IMR-90 (cell line): Measurements from ENCODE around the gene CTPS2. TPM values are rescaled to one million over a fixed set of nuclear protein-coding genes. Genes with fewer than 3 reads are reported as not detected.

Experiments used
- ATAC-seq: fragments of 200-7000 bp; cut with Tn5 transposase; 2 replicates; pipeline ENCODE4 v1.9.1; 2020; ENCODE audit warnings: low read depth, mild to moderate bottlenecking, moderate library complexity
- BruUV-seq: library from RNA; stranded (reverse); fragments of 400-500 nt; replicated peaks from 2 replicates; lab custom pipeline; 2021; lab: Mats Ljungman, UMichigan
- CTCF ChIA-PET: fragments of 300-600 bp; formaldehyde crosslinking; extraction: SDS; loops from one replicate; lab custom pipeline; 2021; ENCODE audit warnings: antibody characterized with exemption; lab: Yijun Ruan, JAX
- POLR2A ChIA-PET: fragments of 300-600 bp; sonication (Branson Sonifier 250); formaldehyde crosslinking; loops from one replicate; lab custom pipeline; 2022; ENCODE audit warnings: antibody characterized with exemption; ENCODE audit not compliant: unreplicated experiment; lab: Charles Lee
- DNase-seq: peaks from one replicate; pipeline ENCODE4 v3.0.0; 2013
- H2AFZ ChIP-seq: replicated peaks from 2 replicates; pipeline ENCODE3; 2013; ENCODE audit warnings: low read length, mild to moderate bottlenecking; ENCODE audit not compliant: poor library complexity
- H2AK5ac ChIP-seq: 2 replicates; pipeline ENCODE4 v1.6.1; 2013; ENCODE audit warnings: low read depth, low read length, inconsistent platforms
- H2AK9ac ChIP-seq: replicated peaks from 2 replicates; pipeline ENCODE3; 2013; ENCODE audit warnings: mild to moderate bottlenecking, low read depth, low read length, moderate library complexity; ENCODE audit not compliant: poor library complexity
- H2BK120ac ChIP-seq: 2 replicates; pipeline ENCODE4 v1.6.1; 2013; ENCODE audit warnings: low read depth, low read length, inconsistent platforms
- H2BK15ac ChIP-seq: 3 replicates; pipeline ENCODE4 v1.6.1; 2013; ENCODE audit warnings: low read depth, low read length, inconsistent platforms
- H2BK20ac ChIP-seq: 2 replicates; pipeline ENCODE4 v1.6.1; 2013; ENCODE audit warnings: low read depth, mild to moderate bottlenecking, inconsistent platforms, low read length, moderate library complexity
- H2BK5ac ChIP-seq: 2 replicates; pipeline ENCODE4 v1.6.1; 2013; ENCODE audit warnings: mild to moderate bottlenecking, low read depth, low read length, inconsistent platforms; ENCODE audit not compliant: poor library complexity, severe bottlenecking
- H3K14ac ChIP-seq: replicated peaks from 2 replicates; pipeline ENCODE4 v1.6.1; 2013; ENCODE audit warnings: low read depth, low read length, inconsistent platforms
- H3K18ac ChIP-seq: 2 replicates; pipeline ENCODE4 v1.6.1; 2013; ENCODE audit warnings: low read depth, low read length, control low read depth
- H3K23ac ChIP-seq: 2 replicates; pipeline ENCODE4 v1.6.1; 2013; ENCODE audit warnings: low read depth, low read length, inconsistent platforms
- H3K27ac ChIP-seq: 2 replicates; pipeline ENCODE4 v1.5.1; 2013; ENCODE audit warnings: mild to moderate bottlenecking, control low read depth, low read length; ENCODE audit not compliant: insufficient read depth
- H3K27me3 ChIP-seq: 2 replicates; pipeline ENCODE4 v1.6.1; 2013; ENCODE audit warnings: low read length; ENCODE audit not compliant: control insufficient read depth, insufficient read depth
- H3K36me3 ChIP-seq: 2 replicates; pipeline ENCODE4 v1.6.1; 2013; ENCODE audit warnings: low read length, mixed read lengths; ENCODE audit not compliant: control insufficient read depth, insufficient read depth
- H3K4ac ChIP-seq: 2 replicates; pipeline ENCODE4 v1.6.1; 2013; ENCODE audit warnings: low read depth, low read length, inconsistent platforms
- H3K4me1 ChIP-seq: 2 replicates; pipeline ENCODE4 v1.6.1; 2013; ENCODE audit warnings: low read length, mixed read lengths; ENCODE audit not compliant: control insufficient read depth, insufficient read depth
- H3K4me2 ChIP-seq: 2 replicates; pipeline ENCODE4 v1.6.1; 2013; ENCODE audit warnings: low read depth, mild to moderate bottlenecking, control low read depth, low read length, moderate library complexity
- H3K4me3 ChIP-seq: 2 replicates; pipeline ENCODE4 v1.5.1; 2013; ENCODE audit warnings: low read depth, mild to moderate bottlenecking, control low read depth, low read length, moderate library complexity; ENCODE audit not compliant: insufficient read depth
- H3K56ac ChIP-seq: 2 replicates; pipeline ENCODE4 v1.6.1; 2013; ENCODE audit warnings: low read length, inconsistent platforms; ENCODE audit not compliant: insufficient read depth; ENCODE audit errors: extremely low read depth
- H3K79me1 ChIP-seq, 2 experiments: 2 replicates each; pipeline ENCODE4 v1.6.1; 2013; ENCODE audit warnings: low read length in 2 of 2, inconsistent platforms in 1 of 2, low read depth in 1 of 2
- H3K9ac ChIP-seq: 2 replicates; pipeline ENCODE4 v1.6.1; 2013; ENCODE audit warnings: low read depth, low read length, control low read depth
- H3K9me1 ChIP-seq: 2 replicates; pipeline ENCODE4 v1.6.1; 2013; ENCODE audit warnings: low read length, inconsistent platforms; ENCODE audit not compliant: insufficient read depth
- H3K9me3 ChIP-seq: 2 replicates; pipeline ENCODE4 v1.6.1; 2013; ENCODE audit warnings: low read length; ENCODE audit not compliant: control insufficient read depth, insufficient read depth
- H4K20me1 ChIP-seq: 2 replicates; pipeline ENCODE4 v1.6.1; 2013; ENCODE audit warnings: low read length, inconsistent platforms; ENCODE audit not compliant: insufficient read depth
- H4K5ac ChIP-seq: 2 replicates; pipeline ENCODE4 v1.6.1; 2013; ENCODE audit warnings: mild to moderate bottlenecking, low read depth, low read length, control low read depth
- H4K8ac ChIP-seq, 2 experiments: 2 replicates each; pipeline ENCODE4 v1.6.1; 2013; ENCODE audit warnings: low read depth in 2 of 2, low read length in 2 of 2, control low read depth in 1 of 2, inconsistent platforms in 1 of 2
- H4K91ac ChIP-seq: 2 replicates; pipeline ENCODE4 v1.6.1; 2013; ENCODE audit warnings: low read depth, low read length, inconsistent platforms; ENCODE audit not compliant: insufficient read depth
- CEBPB ChIP-seq: IDR thresholded peaks from 2 replicates; pipeline ENCODE4 v1.6.1; 2012; ENCODE audit warnings: low read depth, low read length, improper control_type of control experiment
- MAFK ChIP-seq: IDR thresholded peaks from 2 replicates; pipeline ENCODE4 v1.6.1; 2012; ENCODE audit warnings: low read depth, low read length, improper control_type of control experiment
- MXI1 ChIP-seq: IDR thresholded peaks from 2 replicates; pipeline ENCODE4 v1.6.1; 2012; ENCODE audit warnings: low read depth, mild to moderate bottlenecking, low read length, moderate library complexity, borderline replicate concordance
- NFE2L2 ChIP-seq: fragments of 150-350 bp; IDR thresholded peaks from 2 replicates; pipeline ENCODE4 v1.6.1; 2016; ENCODE audit warnings: low read depth, mild to moderate bottlenecking, low read length
- RAD21 ChIP-seq: IDR thresholded peaks from 2 replicates; pipeline ENCODE4 v1.6.1; 2012; ENCODE audit warnings: low read length, improper control_type of control experiment
- WGBS, 2 experiments: methylation state at CpG; one replicate each; pipeline versions ENCODE4 v1.1.5 to v1.1.7; 2013; ENCODE audit warnings: missing lambda C conversion rate in 2 of 2; ENCODE audit not compliant: insufficient read length in 1 of 2; ENCODE audit errors: extremely low coverage in 2 of 2; 5-methylcytosine and 5-hydroxymethylcytosine counted together
- dilution Hi-C: fragments of 300-500 bp; cut with HindIII; formaldehyde crosslinking; loops from one replicate; pipeline ENCODE4 v1.14.3; 2018; ENCODE audit warnings: low sequenced_read_pairs; ENCODE audit not compliant: unreplicated experiment
- in situ Hi-C: fragments of 300-500 bp; cut with MboI; formaldehyde crosslinking; loops from 3 replicates; pipeline ENCODE4 v1.14.3; 2019; ENCODE audit warnings: low sequenced_read_pairs, inconsistent platforms, mixed read lengths
- intact Hi-C: fragments of 100-400 bp; cut with micrococcal nuclease; formaldehyde crosslinking; loops from 2 replicates; pipeline ENCODE4 v1.10.0; 2022
- polyA plus RNA-seq, 3 experiments: library from polyadenylated mRNA; depleted of rRNA; stranded (reverse); fragments of >200 nt; gene quantifications; 2 replicates each; pipeline ENCODE4 v1.2.3, GENCODE V29; 2012; ENCODE audit warnings: low replicate concordance in 1 of 3
- total RNA-seq: library from RNA; depleted of rRNA; stranded (reverse); fragments of >200 nt; gene quantifications from 2 replicates; pipeline ENCODE4 v1.2.3, GENCODE V29; 2012
- TF ChIP-seq, protein P1 (sequence below): conservative IDR thresholded peaks from 2 replicates; pipeline ENCODE4 v1.5.1; 2012; ENCODE audit warnings: mild to moderate bottlenecking, low read depth, low read length, improper control_type of control experiment

CTPS2 gene
- total and polyA plus RNA-seq, 2 of the 4 experiments (the other 2 are of a cell fraction): 6.0 to 13.1 TPM

DNA sequence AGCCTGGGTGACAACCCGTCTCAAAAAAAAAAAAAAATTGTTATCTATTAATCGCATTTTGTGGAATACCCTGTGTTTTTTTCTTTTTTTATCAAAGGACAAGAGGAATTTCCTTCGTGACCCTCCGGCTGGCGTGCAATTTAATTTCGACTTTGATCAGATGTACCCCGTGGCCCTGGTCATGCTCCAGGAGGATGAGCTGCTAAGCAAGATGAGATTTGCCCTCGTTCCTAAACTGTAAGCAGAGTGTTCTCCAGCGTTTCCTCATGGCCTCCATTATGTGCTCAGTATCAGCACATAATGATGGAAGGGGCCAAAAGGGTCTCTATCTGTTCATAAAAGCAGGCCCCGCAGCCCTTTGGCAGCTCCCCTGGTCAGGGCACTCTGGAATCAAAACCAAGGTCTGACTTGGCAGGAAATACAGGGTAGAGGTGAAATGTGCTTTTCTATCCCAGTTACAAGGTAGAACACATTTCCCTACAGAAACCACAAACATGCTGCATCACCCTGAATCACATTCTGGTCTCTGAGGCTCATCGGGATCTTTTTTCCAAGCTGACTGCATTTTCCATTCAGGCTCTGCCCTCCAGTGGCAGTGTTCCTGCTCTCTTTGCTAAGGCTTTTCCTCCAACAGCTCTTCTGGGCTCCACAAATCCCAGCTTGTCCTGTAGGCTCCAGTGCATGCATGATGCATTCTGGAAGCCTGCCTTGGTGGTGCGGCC is 31.3 kb upstream of the CTPS2 start:
- Histone ChIP-seq H3K27me3 (no peaks in the 10 kb centered on the region), H3K4me3 (no peak overlapping the region), H3K27ac (no peak overlapping the region), H3K18ac (no peak overlapping the region), H2BK120ac (no peak overlapping the region), H2AK9ac (no peak overlapping the region), H3K36me3 (peaks cover 44% of the 10 kb centered on the region), H3K56ac (no peak overlapping the region), H3K9me1 (no peaks in the 10 kb centered on the region), H3K9me3 (no peaks in the 10 kb centered on the region), H4K8ac (peak overlapping the region in 1 of 2 experiments; percentile 15; a peak in 1 of 4 replicates), H3K14ac (no peak overlapping the region), H3K79me1 (peaks cover 0 to 6% of the 10 kb centered on the region in 2 experiments; a peak in 2 of 4 replicates), H3K23ac (no peak overlapping the region), H2AK5ac (no peak overlapping the region; the same call in 1 of the 2 replicates), H4K5ac (no peak overlapping the region), H2AFZ (no peak overlapping the region), H4K20me1 (peaks cover 3% of the 10 kb centered on the region; the same call in 1 of the 2 replicates), H2BK20ac (no peak overlapping the region), H2BK5ac (peak overlapping the region; percentile 5), H3K9ac (no peak overlapping the region), H2BK15ac (no peak overlapping the region), H3K4ac (peak overlapping the region; percentile 11; the same call in 1 of the 2 replicates), H3K4me1 (no peaks in the 10 kb centered on the region), H3K4me2 (no peak overlapping the region), H4K91ac (no peak overlapping the region)
- TF ChIP-seq RAD21: peak; percentile 65
- no peak for TF ChIP-seq CEBPB
- TF ChIP-seq MXI1: peak; percentile 36; the same call in 1 of the 2 replicates
- peak; percentile 87 for TF ChIP-seq NFE2L2
- peak; percentile 43; the same call in 1 of the 2 replicates for TF ChIP-seq MAFK
- TF ChIP-seq, protein P1, sequence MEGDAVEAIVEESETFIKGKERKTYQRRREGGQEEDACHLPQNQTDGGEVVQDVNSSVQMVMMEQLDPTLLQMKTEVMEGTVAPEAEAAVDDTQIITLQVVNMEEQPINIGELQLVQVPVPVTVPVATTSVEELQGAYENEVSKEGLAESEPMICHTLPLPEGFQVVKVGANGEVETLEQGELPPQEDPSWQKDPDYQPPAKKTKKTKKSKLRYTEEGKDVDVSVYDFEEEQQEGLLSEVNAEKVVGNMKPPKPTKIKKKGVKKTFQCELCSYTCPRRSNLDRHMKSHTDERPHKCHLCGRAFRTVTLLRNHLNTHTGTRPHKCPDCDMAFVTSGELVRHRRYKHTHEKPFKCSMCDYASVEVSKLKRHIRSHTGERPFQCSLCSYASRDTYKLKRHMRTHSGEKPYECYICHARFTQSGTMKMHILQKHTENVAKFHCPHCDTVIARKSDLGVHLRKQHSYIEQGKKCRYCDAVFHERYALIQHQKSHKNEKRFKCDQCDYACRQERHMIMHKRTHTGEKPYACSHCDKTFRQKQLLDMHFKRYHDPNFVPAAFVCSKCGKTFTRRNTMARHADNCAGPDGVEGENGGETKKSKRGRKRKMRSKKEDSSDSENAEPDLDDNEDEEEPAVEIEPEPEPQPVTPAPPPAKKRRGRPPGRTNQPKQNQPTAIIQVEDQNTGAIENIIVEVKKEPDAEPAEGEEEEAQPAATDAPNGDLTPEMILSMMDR: peak; percentile 57
- CTCF ChIA-PET: interaction anchor here (1.6 kb wide), 2 partner anchors 9 to 10 kb away, joined by 4 to 5 read pairs; no protein-coding TSS in a partner anchor
- ATAC-seq: peak; percentile 93
- DNase-seq: peak; percentile 92
- 92% methylated on average over 4 of the region's 12 CpGs; no CpG with 5 or more reads in 1 of the 2 experiments for WGBS, 2 experiments
- in situ Hi-C loops (no loop called here), intact Hi-C loops (no loop called here), dilution Hi-C loops (no loop called here)
- BruUV-seq: no TSS peak
- POLR2A ChIA-PET: no interaction called here
